ENCODE measurements around the gene MIGA1. TPM values are rescaled to one million over a fixed set of nuclear protein-coding genes. Genes with fewer than 3 reads are reported as not detected.

Gene MIGA1
- total and polyA plus RNA-seq, 2 of the 13 experiments (the other 11 are each of a cell fraction or from before 2014, with no cell fraction given), result 3.8 to 6.6 TPM

DNA sequence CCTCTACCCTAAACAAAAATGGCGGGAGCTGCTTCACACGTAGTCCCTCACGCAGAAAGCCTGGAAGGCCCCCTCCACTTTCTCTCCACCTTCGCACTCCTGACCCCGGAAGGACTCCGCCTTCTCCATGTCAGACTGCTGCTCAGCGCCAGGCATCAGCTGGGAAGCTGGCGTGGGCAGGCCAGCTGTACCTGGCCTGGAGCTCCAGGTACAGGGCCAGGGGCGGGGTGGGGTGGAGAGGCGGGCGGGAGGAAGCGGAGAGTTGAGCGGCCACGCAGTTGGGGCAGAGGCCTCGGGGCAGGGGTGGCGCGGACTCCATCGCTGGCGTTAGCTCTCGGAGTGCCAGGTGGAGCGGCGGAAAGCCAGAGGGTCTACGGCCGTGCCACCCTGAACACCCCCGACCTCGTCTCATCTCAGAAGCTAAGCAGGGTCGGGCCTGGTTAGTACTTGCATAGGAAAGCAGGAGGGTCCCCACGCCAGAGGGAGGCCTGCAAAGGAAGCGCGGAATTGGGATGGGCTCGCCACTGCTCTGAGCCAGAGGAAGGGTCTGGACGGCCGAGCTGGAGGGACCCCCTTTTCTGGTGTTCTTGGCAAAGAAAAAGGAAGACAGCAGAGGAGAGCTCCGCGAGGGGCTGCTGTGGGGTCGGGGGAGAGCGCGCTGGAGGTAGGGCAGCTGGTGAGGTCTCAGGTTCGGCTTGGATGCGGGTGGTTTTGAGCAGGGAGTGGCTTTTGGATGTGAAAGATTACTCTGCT, at the start of gene MIGA1 (continued):
- TF ChIP-seq, protein P1, sequence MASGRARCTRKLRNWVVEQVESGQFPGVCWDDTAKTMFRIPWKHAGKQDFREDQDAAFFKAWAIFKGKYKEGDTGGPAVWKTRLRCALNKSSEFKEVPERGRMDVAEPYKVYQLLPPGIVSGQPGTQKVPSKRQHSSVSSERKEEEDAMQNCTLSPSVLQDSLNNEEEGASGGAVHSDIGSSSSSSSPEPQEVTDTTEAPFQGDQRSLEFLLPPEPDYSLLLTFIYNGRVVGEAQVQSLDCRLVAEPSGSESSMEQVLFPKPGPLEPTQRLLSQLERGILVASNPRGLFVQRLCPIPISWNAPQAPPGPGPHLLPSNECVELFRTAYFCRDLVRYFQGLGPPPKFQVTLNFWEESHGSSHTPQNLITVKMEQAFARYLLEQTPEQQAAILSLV (CRISPR knock-in tag; IDR thresholded peaks at IDR 0.05; ENCODE audit: borderline replicate concordance), result peak; percentile 42; the same call in 1 of the 2 replicates
- TF ChIP-seq ZNF616 (CRISPR knock-in tag; IDR thresholded peaks at IDR 0.05; ENCODE audit: low read depth) (no peak), ZNF468 (CRISPR knock-in tag; IDR thresholded peaks at IDR 0.05) (no peak), GABPA (IDR thresholded peaks at IDR 0.05; ENCODE audit: low read depth, low read length) (peak; percentile 78), GABPA (CRISPR knock-in tag; IDR thresholded peaks at IDR 0.05; ENCODE audit: low read depth) (peak; percentile 96), HOXD1 (CRISPR knock-in tag; IDR thresholded peaks at IDR 0.05) (no peak), EZH2 (conservative IDR thresholded peaks at IDR 0.05; ENCODE audit: low read depth, low read length) (no peak), ZNF343 (CRISPR knock-in tag; IDR thresholded peaks at IDR 0.05) (no peak), STAG1 (CRISPR knock-in tag; IDR thresholded peaks at IDR 0.05) (no peak), U2AF2 (IDR thresholded peaks at IDR 0.05; ENCODE audit: low read depth, low read length) (no peak)
- TF ChIP-seq, protein P2, sequence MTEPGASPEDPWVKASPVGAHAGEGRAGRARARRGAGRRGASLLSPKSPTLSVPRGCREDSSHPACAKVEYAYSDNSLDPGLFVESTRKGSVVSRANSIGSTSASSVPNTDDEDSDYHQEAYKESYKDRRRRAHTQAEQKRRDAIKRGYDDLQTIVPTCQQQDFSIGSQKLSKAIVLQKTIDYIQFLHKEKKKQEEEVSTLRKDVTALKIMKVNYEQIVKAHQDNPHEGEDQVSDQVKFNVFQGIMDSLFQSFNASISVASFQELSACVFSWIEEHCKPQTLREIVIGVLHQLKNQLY (CRISPR knock-in tag; IDR thresholded peaks at IDR 0.05), result no peak
- TF ChIP-seq, protein P3, sequence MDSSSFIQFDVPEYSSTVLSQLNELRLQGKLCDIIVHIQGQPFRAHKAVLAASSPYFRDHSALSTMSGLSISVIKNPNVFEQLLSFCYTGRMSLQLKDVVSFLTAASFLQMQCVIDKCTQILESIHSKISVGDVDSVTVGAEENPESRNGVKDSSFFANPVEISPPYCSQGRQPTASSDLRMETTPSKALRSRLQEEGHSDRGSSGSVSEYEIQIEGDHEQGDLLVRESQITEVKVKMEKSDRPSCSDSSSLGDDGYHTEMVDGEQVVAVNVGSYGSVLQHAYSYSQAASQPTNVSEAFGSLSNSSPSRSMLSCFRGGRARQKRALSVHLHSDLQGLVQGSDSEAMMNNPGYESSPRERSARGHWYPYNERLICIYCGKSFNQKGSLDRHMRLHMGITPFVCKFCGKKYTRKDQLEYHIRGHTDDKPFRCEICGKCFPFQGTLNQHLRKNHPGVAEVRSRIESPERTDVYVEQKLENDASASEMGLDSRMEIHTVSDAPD (CRISPR knock-in tag; IDR thresholded peaks at IDR 0.05), result 0 out of 2 replicates have a peak, but pooled peaks have one; percentile 30
- TF ChIP-seq, protein P4, sequence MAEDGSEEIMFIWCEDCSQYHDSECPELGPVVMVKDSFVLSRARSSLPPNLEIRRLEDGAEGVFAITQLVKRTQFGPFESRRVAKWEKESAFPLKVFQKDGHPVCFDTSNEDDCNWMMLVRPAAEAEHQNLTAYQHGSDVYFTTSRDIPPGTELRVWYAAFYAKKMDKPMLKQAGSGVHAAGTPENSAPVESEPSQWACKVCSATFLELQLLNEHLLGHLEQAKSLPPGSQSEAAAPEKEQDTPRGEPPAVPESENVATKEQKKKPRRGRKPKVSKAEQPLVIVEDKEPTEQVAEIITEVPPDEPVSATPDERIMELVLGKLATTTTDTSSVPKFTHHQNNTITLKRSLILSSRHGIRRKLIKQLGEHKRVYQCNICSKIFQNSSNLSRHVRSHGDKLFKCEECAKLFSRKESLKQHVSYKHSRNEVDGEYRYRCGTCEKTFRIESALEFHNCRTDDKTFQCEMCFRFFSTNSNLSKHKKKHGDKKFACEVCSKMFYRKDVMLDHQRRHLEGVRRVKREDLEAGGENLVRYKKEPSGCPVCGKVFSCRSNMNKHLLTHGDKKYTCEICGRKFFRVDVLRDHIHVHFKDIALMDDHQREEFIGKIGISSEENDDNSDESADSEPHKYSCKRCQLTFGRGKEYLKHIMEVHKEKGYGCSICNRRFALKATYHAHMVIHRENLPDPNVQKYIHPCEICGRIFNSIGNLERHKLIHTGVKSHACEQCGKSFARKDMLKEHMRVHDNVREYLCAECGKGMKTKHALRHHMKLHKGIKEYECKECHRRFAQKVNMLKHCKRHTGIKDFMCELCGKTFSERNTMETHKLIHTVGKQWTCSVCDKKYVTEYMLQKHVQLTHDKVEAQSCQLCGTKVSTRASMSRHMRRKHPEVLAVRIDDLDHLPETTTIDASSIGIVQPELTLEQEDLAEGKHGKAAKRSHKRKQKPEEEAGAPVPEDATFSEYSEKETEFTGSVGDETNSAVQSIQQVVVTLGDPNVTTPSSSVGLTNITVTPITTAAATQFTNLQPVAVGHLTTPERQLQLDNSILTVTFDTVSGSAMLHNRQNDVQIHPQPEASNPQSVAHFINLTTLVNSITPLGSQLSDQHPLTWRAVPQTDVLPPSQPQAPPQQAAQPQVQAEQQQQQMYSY (CRISPR knock-in tag; IDR thresholded peaks at IDR 0.05), result no peak
- TF ChIP-seq, protein P5, sequence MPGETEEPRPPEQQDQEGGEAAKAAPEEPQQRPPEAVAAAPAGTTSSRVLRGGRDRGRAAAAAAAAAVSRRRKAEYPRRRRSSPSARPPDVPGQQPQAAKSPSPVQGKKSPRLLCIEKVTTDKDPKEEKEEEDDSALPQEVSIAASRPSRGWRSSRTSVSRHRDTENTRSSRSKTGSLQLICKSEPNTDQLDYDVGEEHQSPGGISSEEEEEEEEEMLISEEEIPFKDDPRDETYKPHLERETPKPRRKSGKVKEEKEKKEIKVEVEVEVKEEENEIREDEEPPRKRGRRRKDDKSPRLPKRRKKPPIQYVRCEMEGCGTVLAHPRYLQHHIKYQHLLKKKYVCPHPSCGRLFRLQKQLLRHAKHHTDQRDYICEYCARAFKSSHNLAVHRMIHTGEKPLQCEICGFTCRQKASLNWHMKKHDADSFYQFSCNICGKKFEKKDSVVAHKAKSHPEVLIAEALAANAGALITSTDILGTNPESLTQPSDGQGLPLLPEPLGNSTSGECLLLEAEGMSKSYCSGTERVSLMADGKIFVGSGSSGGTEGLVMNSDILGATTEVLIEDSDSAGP (CRISPR knock-in tag; IDR thresholded peaks at IDR 0.05; ENCODE audit: borderline replicate concordance), result peak; percentile 60; the same call in 1 of the 2 replicates
- TF ChIP-seq, protein P6, sequence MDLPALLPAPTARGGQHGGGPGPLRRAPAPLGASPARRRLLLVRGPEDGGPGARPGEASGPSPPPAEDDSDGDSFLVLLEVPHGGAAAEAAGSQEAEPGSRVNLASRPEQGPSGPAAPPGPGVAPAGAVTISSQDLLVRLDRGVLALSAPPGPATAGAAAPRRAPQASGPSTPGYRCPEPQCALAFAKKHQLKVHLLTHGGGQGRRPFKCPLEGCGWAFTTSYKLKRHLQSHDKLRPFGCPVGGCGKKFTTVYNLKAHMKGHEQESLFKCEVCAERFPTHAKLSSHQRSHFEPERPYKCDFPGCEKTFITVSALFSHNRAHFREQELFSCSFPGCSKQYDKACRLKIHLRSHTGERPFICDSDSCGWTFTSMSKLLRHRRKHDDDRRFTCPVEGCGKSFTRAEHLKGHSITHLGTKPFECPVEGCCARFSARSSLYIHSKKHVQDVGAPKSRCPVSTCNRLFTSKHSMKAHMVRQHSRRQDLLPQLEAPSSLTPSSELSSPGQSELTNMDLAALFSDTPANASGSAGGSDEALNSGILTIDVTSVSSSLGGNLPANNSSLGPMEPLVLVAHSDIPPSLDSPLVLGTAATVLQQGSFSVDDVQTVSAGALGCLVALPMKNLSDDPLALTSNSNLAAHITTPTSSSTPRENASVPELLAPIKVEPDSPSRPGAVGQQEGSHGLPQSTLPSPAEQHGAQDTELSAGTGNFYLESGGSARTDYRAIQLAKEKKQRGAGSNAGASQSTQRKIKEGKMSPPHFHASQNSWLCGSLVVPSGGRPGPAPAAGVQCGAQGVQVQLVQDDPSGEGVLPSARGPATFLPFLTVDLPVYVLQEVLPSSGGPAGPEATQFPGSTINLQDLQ (CRISPR knock-in tag; IDR thresholded peaks at IDR 0.05), result no peak

Data from HepG2 (cell line).